ENCODE results near the gene DDX54.
"Not testable (repeated sequence)": the region's sequence is repeated elsewhere in the genome, so short reads cannot be mapped to it uniquely, and the experiment has no call there.

DDX54 gene

GRCh38 chr12:113136990-113137511 is 48.2 kb downstream of the DDX54 start:
- no peak for DNase-seq

- peak; percentile 34 for DNase-seq
Measured at GRCh38 chr12:113136128-113136989, 48.9 kb downstream of the DDX54 start.

- peak; percentile 67 for DNase-seq
Measured at GRCh38 chr12:113135178-113136127, 49.8 kb downstream of the DDX54 start, which contains the start of gene RASAL1. Gene RASAL1, minus strand, starts transcription at chr12:113135761. Its CDS starts 299 bp downstream, at chr12:113135462.

GRCh38 chr12:113134521-113134951 is 50.7 kb downstream of the DDX54 start:
- no peak for DNase-seq

GRCh38 chr12:113134071-113134470 is 51.2 kb downstream of the DDX54 start:
- no peak for DNase-seq

GRCh38 chr12:113133666-113134065 is 51.6 kb downstream of the DDX54 start:
- DNase-seq, result no peak

GRCh38 chr12:113133036-113133435 is 52.2 kb downstream of the DDX54 start:
- no peak for DNase-seq

GRCh38 chr12:113131556-113131955 is 53.7 kb downstream of the DDX54 start:
- DNase-seq, result no peak

GRCh38 chr12:113130457-113131135 is 54.7 kb downstream of the DDX54 start:
- DNase-seq, result no peak

- DNase-seq, result no peak
Measured at GRCh38 chr12:113129664-113130456, 55.4 kb downstream of the DDX54 start.

GRCh38 chr12:113128802-113129663 is 56.2 kb downstream of the DDX54 start:
- no peak for DNase-seq

GRCh38 chr12:113127791-113128199 is 57.5 kb downstream of the DDX54 start:
- no peak for DNase-seq

GRCh38 chr12:113120670-113121370 is 64.5 kb downstream of the DDX54 start:
- DNase-seq, result no peak

- DNase-seq, result no peak
Measured at GRCh38 chr12:113119980-113120669, 65.2 kb downstream of the DDX54 start.

- DNase-seq, result no peak
Measured at GRCh38 chr12:113118142-113118541, 67.1 kb downstream of the DDX54 start.

- DNase-seq, result not testable (repeated sequence)
Measured at GRCh38 chr12:113117684-113118083, 67.6 kb downstream of the DDX54 start.

GRCh38 chr12:113116875-113117274 is 68.4 kb downstream of the DDX54 start:
- DNase-seq, result no peak

- no peak for DNase-seq
Measured at GRCh38 chr12:113115455-113116126, 69.7 kb downstream of the DDX54 start.
